SH-SY5Y (cell line): ENCODE results near the gene LEO1.

Experiments used
- GATA2 ChIP-seq: IDR thresholded peaks from 2 replicates; pipeline ENCODE4 v1.6.1; 2011; ENCODE audit warnings: mild to moderate bottlenecking, low read depth, low read length
- GATA3 ChIP-seq: IDR thresholded peaks from 2 replicates; pipeline ENCODE4 v1.6.1; 2011; ENCODE audit warnings: low read depth, mild to moderate bottlenecking, low read length, moderate library complexity

DNA sequence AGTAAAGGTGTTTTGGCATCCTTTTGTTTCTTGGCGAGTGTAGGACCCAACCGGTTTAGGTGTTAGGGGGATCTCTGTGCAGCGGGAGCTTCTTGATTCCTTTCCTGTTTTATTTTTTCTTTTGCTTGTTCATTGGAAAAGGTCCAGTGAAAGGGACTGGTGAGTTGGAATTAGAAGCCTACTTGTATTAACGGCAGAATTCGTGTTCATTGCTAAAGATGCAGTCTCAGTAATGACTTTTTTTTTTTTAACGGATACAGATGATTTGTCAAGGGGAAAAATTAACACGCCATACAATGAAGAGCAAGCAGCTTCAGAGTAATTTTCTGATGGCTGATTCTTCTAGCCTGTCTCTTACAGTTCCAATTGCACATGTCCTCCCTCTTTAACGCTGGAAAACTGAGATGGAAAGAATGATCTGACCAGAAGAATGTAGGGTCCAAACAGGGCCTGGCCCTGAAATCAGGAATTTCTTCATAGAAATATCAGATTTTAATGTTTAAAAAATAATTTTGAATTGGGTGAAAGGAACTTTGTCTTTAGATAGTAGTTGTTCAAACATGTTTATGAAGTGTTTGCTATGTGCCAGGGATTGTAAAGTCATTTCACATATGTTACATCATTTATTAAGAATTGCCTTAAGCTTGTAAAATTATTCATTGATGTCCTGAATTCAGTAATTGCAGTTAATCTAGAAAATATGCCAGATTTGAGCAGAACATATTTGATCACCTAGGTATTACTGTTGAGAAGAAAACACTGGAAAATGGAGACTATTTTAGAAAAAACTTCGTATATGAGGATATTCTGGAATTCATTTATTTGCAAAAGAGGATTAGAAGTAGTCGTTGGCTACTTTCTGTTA is 48.9 kb upstream of the LEO1 start:
- TF ChIP-seq GATA2 (no peak), GATA3 (no peak)
